SU-DHL-6 (cell line): ENCODE measurements around the gene AOX1.
"Not testable (repeated sequence)": the region's sequence is repeated elsewhere in the genome, so short reads cannot be mapped to it uniquely, and the experiment has no call there.

Experiments used
- H2AFZ ChIP-seq: fragments of 200-600 bp; sonication (generic); 2 replicates; pipeline ENCODE4 v1.6.1; 2014; ENCODE audit warnings: low read depth, mild to moderate bottlenecking, moderate library complexity, mixed read lengths, antibody characterized with exemption, low read length; ENCODE audit not compliant: severe bottlenecking
- H3F3A ChIP-seq: fragments of 200-600 bp; shearing (Covaris generic); 2 replicates; pipeline ENCODE4 v1.6.0; 2016; ENCODE audit warnings: antibody characterized with exemption, mild to moderate bottlenecking; ENCODE audit not compliant: insufficient read depth
- H3K27ac ChIP-seq: fragments of 200-600 bp; sonication (generic); 2 replicates; pipeline ENCODE4 v1.5.1; 2016; ENCODE audit warnings: low read depth, mild to moderate bottlenecking, low read length, moderate library complexity, mixed read lengths
- H3K27me3 ChIP-seq: fragments of 200-600 bp; sonication (generic), shearing (Covaris generic); 2 replicates; pipeline ENCODE4 v1.6.0; 2014; ENCODE audit warnings: mild to moderate bottlenecking, low read length
- H3K36me3 ChIP-seq: fragments of 200-600 bp; sonication (generic); 2 replicates; pipeline ENCODE4 v1.6.1; 2014; ENCODE audit warnings: mild to moderate bottlenecking, low read length, mixed read lengths
- H3K4me2 ChIP-seq: fragments of 300-600, 200-600 bp; shearing (Covaris generic), sonication (generic); 2 replicates; pipeline ENCODE4 v1.6.0; 2014; ENCODE audit warnings: low read length, low read depth, mild to moderate bottlenecking; ENCODE audit not compliant: poor library complexity, severe bottlenecking
- H3K4me3 ChIP-seq: fragments of 200-600 bp; sonication (generic); 2 replicates; pipeline ENCODE4 v1.5.1; 2014; ENCODE audit warnings: antibody characterized with exemption, low read length, mild to moderate bottlenecking, mixed read lengths; ENCODE audit not compliant: insufficient read depth, poor library complexity, severe bottlenecking
- H3K79me2 ChIP-seq: fragments of 200-600 bp; sonication (generic); 2 replicates; pipeline ENCODE4 v1.6.1; 2014; ENCODE audit warnings: mild to moderate bottlenecking, low read length, moderate library complexity; ENCODE audit not compliant: insufficient read depth
- H3K9ac ChIP-seq: fragments of 200-600 bp; sonication (generic); 2 replicates; pipeline ENCODE4 v1.7.0; 2014; ENCODE audit warnings: mild to moderate bottlenecking, low read length
- H3K9me2 ChIP-seq: fragments of 200-600 bp; sonication (generic); replicated peaks from 2 replicates; pipeline ENCODE4 v1.6.1; 2014; ENCODE audit warnings: low read length; ENCODE audit not compliant: insufficient read depth
- H3K9me3 ChIP-seq: fragments of 200-600 bp; sonication (generic); 2 replicates; pipeline ENCODE4 v1.6.1; 2014; ENCODE audit warnings: low read length, mixed read lengths; ENCODE audit not compliant: insufficient read depth
- H4K20me1 ChIP-seq: fragments of 200-600 bp; sonication (generic); 2 replicates; pipeline ENCODE4 v1.6.1; 2014; ENCODE audit warnings: low read depth, mild to moderate bottlenecking, antibody characterized with exemption, low read length, moderate library complexity, mixed read lengths
- CTCF ChIP-seq: fragments of 200-600 bp; sonication (generic); IDR thresholded peaks from one replicate; pipeline ENCODE4 v1.5.1; 2017; ENCODE audit warnings: antibody characterized with exemption, mild to moderate bottlenecking, low read length, moderate library complexity; ENCODE audit not compliant: insufficient read depth, poor library complexity, severe bottlenecking
- EZH2phosphoT487 ChIP-seq: fragments of 200-600 bp; sonication (generic), shearing (Covaris generic); conservative IDR thresholded peaks from 2 replicates; pipeline ENCODE4 v1.6.1; 2018; ENCODE audit warnings: mild to moderate bottlenecking, antibody characterized with exemption, low read length, moderate library complexity, mixed read lengths

AOX1 gene

GRCh38 chr2:200604571-200605255 lies 18.9 kb downstream of the AOX1 start:
- no peak overlapping the region for H3K4me2 ChIP-seq
- no peaks in the 10 kb centered on the region for H3K79me2 ChIP-seq
- TF ChIP-seq EZH2phosphoT487 = no peak
- TF ChIP-seq CTCF = no peak
- H4K20me1 ChIP-seq = no peaks in the 10 kb centered on the region
- H3K27me3 ChIP-seq = no peaks in the 10 kb centered on the region
- H3K9me2 ChIP-seq = no peaks in the 10 kb centered on the region
- no peak overlapping the region for H3K27ac ChIP-seq
- H3K36me3 ChIP-seq = no peaks in the 10 kb centered on the region
- no peak overlapping the region for H3K4me3 ChIP-seq
- H3F3A ChIP-seq = no peaks in the 10 kb centered on the region
- H2AFZ ChIP-seq = no peak overlapping the region
- H3K9ac ChIP-seq = no peak overlapping the region
- H3K9me3 ChIP-seq = no peaks in the 10 kb centered on the region

GRCh38 chr2:200608341-200609027 lies 22.7 kb downstream of the AOX1 start:
- no peak overlapping the region for H3K4me2 ChIP-seq
- H3K27ac ChIP-seq = no peak overlapping the region
- H3K4me3 ChIP-seq = no peak overlapping the region
- H3K9me3 ChIP-seq = no peaks in the 10 kb centered on the region
- H3K36me3 ChIP-seq = no peaks in the 10 kb centered on the region
- H3K79me2 ChIP-seq = no peaks in the 10 kb centered on the region
- H2AFZ ChIP-seq = no peak overlapping the region
- H4K20me1 ChIP-seq = no peaks in the 10 kb centered on the region
- H3K27me3 ChIP-seq = no peaks in the 10 kb centered on the region
- H3K9ac ChIP-seq = no peak overlapping the region
- H3K9me2 ChIP-seq = no peaks in the 10 kb centered on the region
- TF ChIP-seq CTCF = no peak
- no peak for TF ChIP-seq EZH2phosphoT487
- no peaks in the 10 kb centered on the region for H3F3A ChIP-seq

- Histone ChIP-seq H3K36me3 (no peaks in the 10 kb centered on the region), H3K4me2 (no peak overlapping the region), H3F3A (no peaks in the 10 kb centered on the region), H3K9me3 (no peaks in the 10 kb centered on the region), H3K9ac (no peak overlapping the region), H2AFZ (no peak overlapping the region), H3K79me2 (no peaks in the 10 kb centered on the region), H3K9me2 (no peaks in the 10 kb centered on the region), H4K20me1 (no peaks in the 10 kb centered on the region), H3K27ac (no peak overlapping the region), H3K27me3 (no peaks in the 10 kb centered on the region), H3K4me3 (no peak overlapping the region)
- TF ChIP-seq CTCF (no peak), EZH2phosphoT487 (no peak)
Observed at GRCh38 chr2:200609028-200609614, 23.3 kb downstream of the AOX1 start.

- H3K9me3 ChIP-seq, H3K9ac ChIP-seq, H2AFZ ChIP-seq, H3K4me3 ChIP-seq, H3K9me2 ChIP-seq, H3F3A ChIP-seq, H3K27me3 ChIP-seq, H3K27ac ChIP-seq, H3K36me3 ChIP-seq, H4K20me1 ChIP-seq, H3K4me2 ChIP-seq, H3K79me2 ChIP-seq: not testable (repeated sequence)
Observed at GRCh38 chr2:200610217-200610616, 24.4 kb downstream of the AOX1 start.
